Mucosa of descending colon (tissue), 3 donors: ENCODE measurements around the gene UNC5CL. TPM values are rescaled to one million over a fixed set of nuclear protein-coding genes. Genes with fewer than 3 reads are reported as not detected.
A peak's percentile ranks its signal among the peaks of the same experiment; 100 is the strongest.

Experiments used
- ATAC-seq: fragments of 200-7000 bp; cut with Tn5 transposase; one replicate; pipeline ENCODE4 v1.9.1; 2020; ENCODE audit warnings: mild to moderate bottlenecking, moderate library complexity
- DNase-seq, 3 donors: peaks; one replicate each; pipeline ENCODE4 v3.0.0-alpha.2; 2020
- H3K36me3 ChIP-seq: fragments of 200-600 bp; one replicate; pipeline ENCODE4 v1.8.0; 2021; ENCODE audit warnings: low read depth, mild to moderate bottlenecking
- H3K4me1 ChIP-seq: fragments of 200-600 bp; one replicate; pipeline ENCODE4 v1.8.0; 2021; ENCODE audit warnings: low read depth, mild to moderate bottlenecking
- H3K4me3 ChIP-seq: fragments of 200-600 bp; one replicate; pipeline ENCODE4 v1.8.0; 2021; ENCODE audit warnings: mild to moderate bottlenecking
- H3K9me3 ChIP-seq: fragments of 200-600 bp; one replicate; pipeline ENCODE4 v1.8.0; 2021; ENCODE audit warnings: mild to moderate bottlenecking
- intact Hi-C, 2 donors: fragments of 100-400 bp; cut with DNase I in 1 of 2; cut with micrococcal nuclease in 1 of 2; formaldehyde crosslinking; loops; one replicate each; pipeline versions ENCODE4 v1.11.0 to v1.11.1; 2022; cut with DNase I, micrococcal nuclease
- long read RNA-seq, 2 donors: library from polyadenylated mRNA; unstranded; transcript quantifications; one replicate each; pipeline ENCODE4 v2.0.0, GENCODE V29; 2019 to 2021
- total RNA-seq, 3 donors: library from RNA; stranded (reverse); fragmentation: NEBNext Ultra II Directional in 2 of 3; extraction: Animal tissue kit (Norgen Biotek cat#: 25700) in 2 of 3; gene quantifications; one replicate each; pipeline versions ENCODE4 v1.2.1 to v1.2.4, GENCODE V29; 2021 to 2023
- TF ChIP-seq, protein P1 (sequence below): fragments of 200-600 bp; IDR thresholded peaks from one replicate; pipeline ENCODE4 v1.8.0; 2022; ENCODE audit warnings: antibody characterized with exemption, mild to moderate bottlenecking
- donor health status: DM: no; HTN: no; CAD: no; lungs with moderate emphysema.
- donor health status: DM: no; HTN: no; CAD: no.
- donor health status: DM: no; HTN: yes; CAD: no.

Gene UNC5CL, protein sequence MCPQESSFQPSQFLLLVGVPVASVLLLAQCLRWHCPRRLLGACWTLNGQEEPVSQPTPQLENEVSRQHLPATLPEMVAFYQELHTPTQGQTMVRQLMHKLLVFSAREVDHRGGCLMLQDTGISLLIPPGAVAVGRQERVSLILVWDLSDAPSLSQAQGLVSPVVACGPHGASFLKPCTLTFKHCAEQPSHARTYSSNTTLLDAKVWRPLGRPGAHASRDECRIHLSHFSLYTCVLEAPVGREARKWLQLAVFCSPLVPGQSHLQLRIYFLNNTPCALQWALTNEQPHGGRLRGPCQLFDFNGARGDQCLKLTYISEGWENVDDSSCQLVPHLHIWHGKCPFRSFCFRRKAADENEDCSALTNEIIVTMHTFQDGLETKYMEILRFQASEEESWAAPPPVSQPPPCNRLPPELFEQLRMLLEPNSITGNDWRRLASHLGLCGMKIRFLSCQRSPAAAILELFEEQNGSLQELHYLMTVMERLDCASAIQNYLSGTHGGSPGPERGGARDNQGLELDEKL
- total RNA-seq = 1 to 10 TPM; 3.4 to 9.7 (median 7.4) TPM
- long read RNA-seq, donor 1, partial matches to known transcripts = 1 of 16 reads
- long read RNA-seq, donor 1, other reads (novel, unspliced or antisense) = 12 of 16 reads
- long read RNA-seq, donor 2, partial matches to known transcripts = 0 of 1 reads
- long read RNA-seq, donor 2, other reads (novel, unspliced or antisense) = 0 of 1 reads

DNA sequence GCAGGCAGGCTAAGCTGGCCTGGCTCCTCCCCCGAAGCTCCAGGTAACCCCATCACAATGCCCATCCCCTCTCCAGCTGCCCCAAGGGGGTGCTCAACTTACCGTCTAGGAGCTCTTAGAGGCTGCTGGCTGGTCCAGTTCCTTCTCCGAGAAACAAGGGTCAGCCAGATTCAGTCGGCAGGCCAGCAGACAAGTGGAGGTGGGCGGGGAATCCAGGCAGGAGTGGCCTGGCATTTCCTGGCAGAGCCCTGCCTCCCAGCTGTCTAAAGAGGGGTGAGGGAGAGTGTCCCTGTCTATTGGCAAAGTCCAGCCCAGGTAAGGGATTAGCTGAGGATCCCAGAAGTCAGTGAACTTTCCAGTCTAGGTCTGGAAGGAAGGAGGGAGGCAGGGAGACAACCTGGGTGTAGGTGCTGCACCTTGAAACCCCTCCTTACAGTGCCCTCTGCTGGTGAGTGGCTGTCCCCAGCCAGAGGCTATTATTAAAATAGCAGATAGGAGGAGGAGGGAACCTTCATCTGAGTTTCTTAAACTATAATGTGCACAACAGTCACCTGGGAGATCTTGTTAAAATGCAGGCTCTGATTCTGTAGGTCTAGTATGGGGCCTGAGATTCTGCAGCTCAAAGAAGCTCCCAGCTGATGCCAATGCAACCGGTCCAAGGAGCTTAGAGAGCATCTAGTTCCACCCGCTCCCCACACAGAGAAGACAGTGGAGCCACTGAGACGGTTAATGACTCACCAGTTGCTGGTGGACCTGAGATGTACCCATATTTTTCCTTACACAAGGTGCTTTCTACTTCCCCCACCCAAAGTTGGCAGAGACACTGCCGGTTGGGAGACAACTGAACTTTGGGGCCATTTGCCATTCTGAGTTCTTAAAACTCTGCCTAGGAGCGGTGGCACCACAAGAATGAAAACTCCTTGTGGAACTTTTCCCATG lies at the start of gene UNC5CL:
UNC5CL (minus strand) TSS at position 162 of the 939 bp plus-strand sequence. CDS start 4,147 bp downstream, outside the sequence.
- TF ChIP-seq, protein P1, sequence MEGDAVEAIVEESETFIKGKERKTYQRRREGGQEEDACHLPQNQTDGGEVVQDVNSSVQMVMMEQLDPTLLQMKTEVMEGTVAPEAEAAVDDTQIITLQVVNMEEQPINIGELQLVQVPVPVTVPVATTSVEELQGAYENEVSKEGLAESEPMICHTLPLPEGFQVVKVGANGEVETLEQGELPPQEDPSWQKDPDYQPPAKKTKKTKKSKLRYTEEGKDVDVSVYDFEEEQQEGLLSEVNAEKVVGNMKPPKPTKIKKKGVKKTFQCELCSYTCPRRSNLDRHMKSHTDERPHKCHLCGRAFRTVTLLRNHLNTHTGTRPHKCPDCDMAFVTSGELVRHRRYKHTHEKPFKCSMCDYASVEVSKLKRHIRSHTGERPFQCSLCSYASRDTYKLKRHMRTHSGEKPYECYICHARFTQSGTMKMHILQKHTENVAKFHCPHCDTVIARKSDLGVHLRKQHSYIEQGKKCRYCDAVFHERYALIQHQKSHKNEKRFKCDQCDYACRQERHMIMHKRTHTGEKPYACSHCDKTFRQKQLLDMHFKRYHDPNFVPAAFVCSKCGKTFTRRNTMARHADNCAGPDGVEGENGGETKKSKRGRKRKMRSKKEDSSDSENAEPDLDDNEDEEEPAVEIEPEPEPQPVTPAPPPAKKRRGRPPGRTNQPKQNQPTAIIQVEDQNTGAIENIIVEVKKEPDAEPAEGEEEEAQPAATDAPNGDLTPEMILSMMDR = peak; percentile 72
- intact Hi-C loops = no loop called here
- H3K9me3 ChIP-seq = no peaks in the 10 kb centered on the region
- DNase-seq (peak; percentile 73 to 82 (median 80)), ATAC-seq (peak; percentile 81)
- H3K36me3 ChIP-seq = no peaks in the 10 kb centered on the region
- H3K4me3 ChIP-seq = no peak within 1 kb of the TSS
- peaks cover 8% of the 10 kb centered on the region for H3K4me1 ChIP-seq

DNA sequence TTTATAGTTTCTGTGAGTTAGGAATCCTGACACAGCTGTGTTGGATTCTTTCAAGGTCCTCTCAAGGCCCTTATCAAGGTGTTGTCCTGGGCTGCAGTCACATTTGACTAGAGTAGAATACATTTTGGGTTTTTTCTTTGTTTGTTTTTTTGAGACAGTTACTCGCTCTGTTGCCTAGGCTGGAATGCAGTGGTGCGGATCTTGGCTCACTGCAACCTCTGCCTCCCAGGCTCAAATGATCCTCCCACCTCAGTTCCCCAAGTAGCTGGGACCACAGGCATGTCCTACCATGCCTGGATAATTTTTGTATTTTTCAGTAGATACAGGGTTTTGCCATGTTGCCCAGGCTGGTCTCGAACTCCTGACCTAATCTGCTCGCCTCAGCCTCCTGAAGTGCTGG lies 49.4 kb upstream of the UNC5CL start:
- Histone ChIP-seq H3K36me3 (peaks cover 23% of the 10 kb centered on the region), H3K9me3 (no peaks in the 10 kb centered on the region), H3K4me3 (no peak overlapping the region), H3K4me1 (no peaks in the 10 kb centered on the region)
- ATAC-seq (no peak), DNase-seq (no peak)
- TF ChIP-seq, protein P1 = no peak
- intact Hi-C loops = no loop called here

DNA sequence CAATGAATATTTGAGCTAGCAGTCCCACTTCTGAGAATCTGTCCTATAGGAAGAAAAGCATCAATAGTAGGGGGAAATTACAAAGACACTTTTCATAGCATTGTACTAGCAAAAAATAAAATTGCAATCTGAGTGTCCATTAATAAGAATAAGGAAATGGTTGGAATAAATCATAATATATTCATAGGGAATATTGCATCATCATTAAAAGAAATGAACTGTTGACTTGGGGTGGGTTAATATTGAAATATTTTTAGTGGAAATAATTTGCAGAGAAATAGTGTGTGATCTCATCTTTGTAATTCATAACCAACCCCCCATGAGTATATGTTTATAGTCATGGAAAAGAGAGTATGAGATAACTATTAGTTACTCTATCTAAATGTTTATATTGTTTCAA lies 46.2 kb upstream of the UNC5CL start:
- no peak for ATAC-seq

DNA sequence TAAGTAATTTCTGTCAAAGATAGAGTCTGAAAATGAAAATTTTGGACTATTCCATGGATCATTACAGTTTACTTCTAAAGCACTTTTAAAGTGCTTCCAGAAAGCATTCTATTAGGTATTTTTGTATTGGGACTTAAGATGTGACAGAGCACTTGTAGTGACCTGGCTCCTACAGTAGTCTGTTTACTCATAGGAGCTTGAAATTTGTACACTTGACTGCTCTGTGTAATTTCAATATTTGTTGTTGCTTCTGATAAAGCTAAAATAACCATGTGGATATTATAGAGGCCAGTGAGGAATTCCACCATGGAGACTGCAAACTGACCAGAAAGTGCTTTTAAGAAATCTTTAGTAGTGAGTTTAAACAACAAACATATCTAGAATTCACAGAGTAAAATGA lies 44.1 kb upstream of the UNC5CL start:
- Histone ChIP-seq H3K36me3 (peaks cover 14% of the 10 kb centered on the region), H3K4me3 (no peak overlapping the region), H3K4me1 (no peaks in the 10 kb centered on the region), H3K9me3 (no peaks in the 10 kb centered on the region)
- TF ChIP-seq, protein P1 = no peak
- DNase-seq = no peak
- intact Hi-C loops = no loop called here
- ATAC-seq = no peak

More for the DNA sequence above, 46.2 kb upstream of the UNC5CL start:
- no peak for DNase-seq
- Histone ChIP-seq H3K9me3 (no peaks in the 10 kb centered on the region), H3K36me3 (peaks cover 22% of the 10 kb centered on the region), H3K4me1 (no peaks in the 10 kb centered on the region), H3K4me3 (no peak overlapping the region)
- TF ChIP-seq, protein P1 = no peak
- intact Hi-C loops = no loop called here

DNA sequence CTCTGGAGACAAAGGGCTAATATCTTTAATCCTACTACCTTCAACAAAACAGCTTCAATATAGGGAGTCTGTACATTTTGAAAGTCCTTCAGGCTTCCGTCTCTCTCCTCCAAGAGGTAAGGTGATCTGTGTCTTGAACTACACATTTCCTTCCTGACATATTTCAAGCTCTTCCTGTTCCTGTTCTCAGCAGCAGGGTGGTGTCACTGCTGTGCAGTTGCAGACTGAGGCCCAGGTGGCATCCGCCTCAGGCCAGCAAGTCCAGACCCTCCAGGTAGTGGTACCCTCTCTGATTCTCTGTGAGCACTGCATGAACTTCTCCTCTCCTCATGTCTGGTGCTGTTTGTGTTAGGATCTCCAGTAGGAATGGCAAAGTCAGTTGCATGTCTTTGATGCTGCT lies 41.6 kb upstream of the UNC5CL start:
- intact Hi-C loops = no loop called here
- Histone ChIP-seq H3K36me3 (peaks cover 11% of the 10 kb centered on the region), H3K4me1 (peaks cover 10% of the 10 kb centered on the region), H3K9me3 (no peaks in the 10 kb centered on the region), H3K4me3 (no peak overlapping the region)
- TF ChIP-seq, protein P1 = no peak
- ATAC-seq (peak; percentile 36), DNase-seq (no peak)
